C4-2B (cell line): ENCODE results near the gene NPHP4.

Source experiments
- CTCF ChIP-seq: fragments of 450-650 bp; conservative IDR thresholded peaks from 2 replicates; pipeline ENCODE4 v1.5.1; 2017; ENCODE audit warnings: mild to moderate bottlenecking
- ZFX ChIP-seq: fragments of 450-650 bp; IDR thresholded peaks from 2 replicates; pipeline ENCODE4 v1.6.1; 2017

- no peak; the same call in 1 of the 2 replicates for TF ChIP-seq CTCF
- 0 out of 2 replicates have a peak, but pooled peaks have one; percentile 20 for TF ChIP-seq ZFX
These were observed at the start of gene NPHP4 for GRCh38 chr1:5992026-5992813.
